Measurements from ENCODE around the gene APH1B.

- TF ChIP-seq, protein P1, sequence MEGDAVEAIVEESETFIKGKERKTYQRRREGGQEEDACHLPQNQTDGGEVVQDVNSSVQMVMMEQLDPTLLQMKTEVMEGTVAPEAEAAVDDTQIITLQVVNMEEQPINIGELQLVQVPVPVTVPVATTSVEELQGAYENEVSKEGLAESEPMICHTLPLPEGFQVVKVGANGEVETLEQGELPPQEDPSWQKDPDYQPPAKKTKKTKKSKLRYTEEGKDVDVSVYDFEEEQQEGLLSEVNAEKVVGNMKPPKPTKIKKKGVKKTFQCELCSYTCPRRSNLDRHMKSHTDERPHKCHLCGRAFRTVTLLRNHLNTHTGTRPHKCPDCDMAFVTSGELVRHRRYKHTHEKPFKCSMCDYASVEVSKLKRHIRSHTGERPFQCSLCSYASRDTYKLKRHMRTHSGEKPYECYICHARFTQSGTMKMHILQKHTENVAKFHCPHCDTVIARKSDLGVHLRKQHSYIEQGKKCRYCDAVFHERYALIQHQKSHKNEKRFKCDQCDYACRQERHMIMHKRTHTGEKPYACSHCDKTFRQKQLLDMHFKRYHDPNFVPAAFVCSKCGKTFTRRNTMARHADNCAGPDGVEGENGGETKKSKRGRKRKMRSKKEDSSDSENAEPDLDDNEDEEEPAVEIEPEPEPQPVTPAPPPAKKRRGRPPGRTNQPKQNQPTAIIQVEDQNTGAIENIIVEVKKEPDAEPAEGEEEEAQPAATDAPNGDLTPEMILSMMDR (conservative IDR thresholded peaks at IDR 0.05; ENCODE audit: low read depth, low read length) = no peak
- TF ChIP-seq EZH2 (IDR thresholded peaks at IDR 0.05; ENCODE audit: borderline replicate concordance, low read depth, low read length, poor library complexity, severe bottlenecking) = no peak
These were observed at the start of gene APH1B for GRCh38 chr15:63277038-63277892.
